Lung microvascular endothelial cell (primary cell): ENCODE results near the gene TRIM52. TPM values are rescaled to one million over a fixed set of nuclear protein-coding genes. Genes with fewer than 3 reads are reported as not detected.
A peak's percentile ranks its signal among the peaks of the same experiment; 100 is the strongest.

Experiments
- DNase-seq, 2 donors: peaks; one replicate each; pipeline versions ENCODE4 v3.0.0 to v3.0.0-alpha.2; 2010; ENCODE audit warnings: low read depth in 2 of 2
- total RNA-seq: library from RNA; depleted of rRNA; stranded (reverse); fragments of >200 nt; gene quantifications from 2 replicates; pipeline ENCODE4 v1.2.1, GENCODE V29; 2014

Gene TRIM52
- total RNA-seq, 1 donor from 2014 or later, result 7.3 TPM

- no peak for DNase-seq
Measured at GRCh38 chr5:181258576-181258975, 2.4 kb downstream of the TRIM52 start.

DNA sequence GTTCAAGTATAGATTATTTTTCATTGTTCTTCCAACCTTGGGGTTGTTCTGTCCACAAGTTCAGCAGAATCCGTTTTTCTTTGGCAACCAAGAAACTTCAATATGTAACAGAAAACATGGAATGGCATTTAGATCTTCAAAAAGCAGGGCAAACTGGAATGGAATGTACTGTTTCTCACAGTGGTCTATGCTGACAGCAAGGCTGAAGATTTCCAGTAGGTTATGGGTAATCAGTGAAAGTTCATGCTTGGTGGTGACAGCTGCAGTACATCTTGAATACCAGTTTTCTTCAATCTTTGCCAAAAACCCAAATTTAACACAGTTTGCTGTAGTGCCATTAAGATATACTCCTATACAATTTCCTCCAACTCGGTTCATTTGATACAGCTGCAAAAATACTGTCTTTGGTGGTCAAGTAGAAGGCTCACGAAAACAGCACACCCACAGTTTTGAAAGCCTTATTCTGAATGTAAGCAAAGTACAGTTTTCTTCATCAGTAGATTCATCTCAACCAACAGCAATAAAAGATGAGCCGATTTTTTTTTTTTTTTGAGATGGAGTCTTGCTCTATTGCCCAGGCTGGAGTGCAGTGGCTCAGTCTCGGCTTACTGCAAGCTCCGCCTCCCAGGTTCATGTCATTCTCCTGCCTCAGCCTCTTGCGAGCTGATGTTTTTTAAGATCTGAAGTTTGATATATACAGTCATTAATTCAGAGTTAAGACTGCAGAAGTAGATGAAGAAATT is 4.9 kb downstream of the TRIM52 start:
- no peak for DNase-seq

DNA sequence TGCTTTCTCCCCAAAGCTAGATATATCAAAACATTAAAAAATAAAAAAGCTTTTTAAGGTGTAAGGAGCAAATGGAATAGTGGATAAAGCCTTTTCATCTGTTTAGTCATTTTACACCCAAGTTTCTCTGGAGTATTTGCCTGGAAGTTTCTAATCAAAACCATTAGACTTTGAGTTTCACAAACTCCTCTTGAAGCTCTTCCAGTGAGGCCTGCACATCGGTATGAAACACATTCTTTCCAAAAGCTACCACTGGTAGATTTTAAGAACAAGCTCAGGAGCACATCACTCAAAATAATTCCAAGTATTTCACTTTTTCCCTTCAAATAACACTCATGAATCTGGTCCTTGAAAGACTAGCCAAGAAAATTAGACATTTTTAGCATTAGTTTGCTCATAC is 5.7 kb downstream of the TRIM52 start:
- DNase-seq, result no peak

GRCh38 chr5:181248277-181248676 is 12.7 kb downstream of the TRIM52 start:
- DNase-seq, result no peak

GRCh38 chr5:181246276-181247049 is 14.5 kb downstream of the TRIM52 start:
- DNase-seq, result peak; percentile 83

GRCh38 chr5:181245427-181246275 is 15.3 kb downstream of the TRIM52 start:
- DNase-seq, result no peak

GRCh38 chr5:181243564-181244343 is 17.2 kb downstream of the TRIM52 start, which contains the start of gene RACK1:
Gene RACK1, minus strand, starts transcription at chr5:181243906. Its CDS starts 106 bp downstream, at chr5:181243800.
- DNase-seq, result peak; percentile 91 to 92

- peak; percentile 47 to 54 for DNase-seq
Measured at GRCh38 chr5:181243018-181243563, 17.9 kb downstream of the TRIM52 start.

- DNase-seq, result peak in 1 of 2 donors; percentile 20
Measured at GRCh38 chr5:181242031-181242451, 18.9 kb downstream of the TRIM52 start.

- DNase-seq, result peak; percentile 68 to 94
Measured at GRCh38 chr5:181241393-181241975, 19.5 kb downstream of the TRIM52 start.

GRCh38 chr5:181239062-181239663 is 21.8 kb downstream of the TRIM52 start:
- no peak for DNase-seq

DNA sequence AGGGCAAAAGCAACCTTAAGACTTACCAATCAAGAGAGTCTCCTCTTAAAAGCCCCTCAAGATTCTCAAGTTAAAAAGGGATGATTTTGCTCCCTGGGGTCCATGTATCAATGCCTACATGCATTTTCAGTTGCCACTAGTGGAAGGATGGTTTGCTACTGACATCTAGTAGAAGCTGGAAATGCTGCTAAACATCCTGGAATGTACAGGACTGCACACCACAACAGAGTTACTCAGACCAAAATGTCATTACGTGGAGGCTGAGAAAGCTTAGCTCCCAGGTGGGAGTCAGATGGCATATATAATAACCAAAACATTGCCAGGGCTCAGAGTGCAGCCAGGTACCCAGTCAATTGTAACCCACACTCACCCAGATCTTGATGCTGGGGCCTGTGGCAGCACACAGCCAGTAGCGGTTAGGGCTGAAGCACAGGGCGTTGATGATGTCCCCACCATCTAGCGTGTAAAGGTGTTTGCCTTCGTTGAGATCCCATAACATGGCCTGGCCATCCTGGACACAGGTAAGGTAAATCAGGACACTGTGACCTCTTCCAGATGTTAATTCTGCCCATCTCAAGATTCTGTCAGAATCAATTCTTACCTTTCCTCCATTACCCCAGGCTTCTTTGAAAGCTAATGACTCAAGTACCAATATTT is 23.1 kb downstream of the TRIM52 start:
- DNase-seq, result no peak

DNA sequence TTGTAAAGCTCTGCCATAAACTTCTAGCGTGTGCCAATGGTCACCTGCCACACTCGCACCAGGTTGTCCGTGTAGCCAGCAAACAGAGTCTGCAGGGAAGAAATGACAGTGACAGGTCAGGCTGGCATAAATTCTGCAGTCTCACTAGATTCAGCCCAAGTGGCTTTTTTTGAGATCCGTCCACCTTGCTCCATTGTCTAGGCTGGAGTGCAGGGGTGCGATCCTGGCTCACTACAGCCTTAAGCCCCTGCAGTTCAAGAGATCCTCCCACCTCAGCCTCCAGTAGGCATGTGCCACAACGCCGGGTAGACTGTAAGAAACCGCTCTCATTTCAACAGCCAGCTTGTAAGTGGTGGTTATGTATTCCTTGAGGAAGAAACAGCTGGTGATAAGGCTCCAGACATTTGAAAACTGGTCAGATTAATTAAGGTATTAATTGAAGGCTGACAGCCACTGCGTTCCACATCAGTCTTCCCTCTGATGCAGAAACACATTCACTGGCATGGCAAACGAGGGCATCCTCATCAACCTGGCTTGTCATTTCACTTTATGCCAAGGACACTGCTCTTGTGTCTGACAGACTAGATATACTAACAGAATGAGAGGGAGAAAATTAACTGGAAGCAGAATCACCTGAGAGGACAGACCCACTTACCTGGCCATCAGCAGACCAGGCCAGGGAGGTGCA is 23.8 kb downstream of the TRIM52 start:
- no peak for DNase-seq

GRCh38 chr5:181236471-181236870 is 24.5 kb downstream of the TRIM52 start:
- no peak for DNase-seq

- no peak for DNase-seq
Measured at GRCh38 chr5:181235689-181236366, 25.1 kb downstream of the TRIM52 start.

DNA sequence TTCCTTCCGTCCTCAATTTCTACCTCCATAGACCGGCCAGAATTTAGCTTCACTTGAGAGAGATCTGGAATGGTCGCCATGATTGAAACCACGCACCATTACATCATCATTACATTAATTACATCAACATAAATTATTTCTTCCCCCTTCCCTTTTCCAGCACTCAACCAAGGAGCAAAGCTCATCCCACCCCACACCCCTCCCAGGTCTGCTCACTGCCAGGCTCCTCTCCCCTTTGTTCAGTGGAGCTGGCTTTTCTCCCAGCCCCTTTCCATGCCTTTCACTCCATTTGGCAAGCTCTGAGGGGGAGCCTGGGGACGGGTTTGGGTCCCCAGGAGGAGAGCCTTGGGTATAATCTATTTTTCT is 25.6 kb downstream of the TRIM52 start:
- DNase-seq, result no peak

GRCh38 chr5:181234455-181235306 is 26.3 kb downstream of the TRIM52 start:
- DNase-seq, result no peak
